Measurements from ENCODE around the gene RBP5.

The RBP5 gene, protein sequence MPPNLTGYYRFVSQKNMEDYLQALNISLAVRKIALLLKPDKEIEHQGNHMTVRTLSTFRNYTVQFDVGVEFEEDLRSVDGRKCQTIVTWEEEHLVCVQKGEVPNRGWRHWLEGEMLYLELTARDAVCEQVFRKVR

DNA sequence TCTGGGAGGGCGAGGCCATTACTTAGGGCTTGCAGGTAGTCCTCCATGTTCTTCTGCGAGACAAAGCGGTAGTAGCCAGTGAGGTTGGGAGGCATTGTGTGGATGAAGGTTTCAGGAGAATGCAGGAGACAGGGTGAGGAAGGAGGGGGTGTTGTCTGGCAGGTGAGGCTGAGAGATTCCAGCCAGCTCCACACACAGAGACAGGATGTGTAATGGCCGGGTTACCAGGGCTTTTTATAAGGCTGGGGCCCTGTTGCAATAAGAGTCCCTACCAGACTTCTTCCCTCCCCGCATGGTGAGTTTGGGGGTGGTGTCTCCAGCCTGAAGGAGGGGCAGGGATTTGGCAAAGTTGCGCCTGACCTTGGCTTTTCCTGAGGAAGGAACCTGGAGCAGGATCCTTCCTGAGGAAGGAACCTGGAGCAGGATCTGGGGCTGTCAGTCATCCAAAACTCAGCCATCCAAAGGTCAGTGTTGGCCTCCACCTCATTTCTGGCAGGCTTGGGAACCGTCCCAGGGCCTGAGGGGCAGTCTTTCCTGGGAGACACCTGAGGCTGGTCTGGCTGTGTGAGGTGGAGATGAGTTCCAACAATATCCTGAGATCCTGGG, at the start of gene RBP5:
RBP5 (minus strand) TSS at position 209 of the 606 bp plus-strand sequence; CDS start at position 95, 114 bp downstream.
- no peak for DNase-seq (ENCODE audit: low read depth in 2 of 2)

DNA sequence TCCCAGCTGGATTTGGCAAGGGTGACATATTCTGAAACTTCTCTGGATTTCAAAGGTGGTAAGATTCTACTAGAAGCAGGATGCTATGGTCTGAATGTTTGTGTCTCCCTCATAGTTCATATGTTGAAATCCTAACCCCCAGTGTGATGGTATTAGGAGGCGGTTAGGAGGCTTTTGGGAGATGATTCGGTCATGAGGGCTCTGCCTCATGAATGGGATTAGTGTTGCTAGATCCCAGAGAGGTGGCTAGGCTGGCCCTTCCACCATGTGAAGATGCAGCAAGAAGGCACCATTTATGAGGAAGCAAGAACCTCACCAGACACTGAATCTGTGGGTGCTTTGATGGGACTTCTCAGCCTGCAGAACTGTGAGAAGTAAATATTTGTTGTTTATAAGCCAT, 49.8 kb upstream of the RBP5 start:
- DNase-seq (ENCODE audit: low read depth in 2 of 2) = no peak

DNA sequence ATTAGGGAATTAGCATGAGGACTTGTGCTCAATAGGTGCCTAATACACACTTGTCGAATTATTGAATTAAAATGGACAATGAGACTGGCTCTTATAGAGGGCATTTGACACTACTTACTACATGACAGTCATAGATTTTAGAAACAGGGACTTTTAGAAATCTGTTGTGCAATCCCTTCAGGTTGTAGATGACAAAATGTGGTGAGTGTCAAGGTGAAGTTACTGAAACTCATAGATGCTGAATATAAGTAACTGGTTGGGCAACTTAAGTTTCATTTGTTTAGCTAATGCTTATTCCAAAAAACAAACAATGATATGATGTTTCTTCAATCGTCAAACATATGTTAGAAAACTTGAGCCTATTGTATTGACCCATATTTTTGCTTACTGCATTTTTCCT, 47.9 kb upstream of the RBP5 start:
- no peak for DNase-seq (ENCODE audit: low read depth in 2 of 2)

DNA sequence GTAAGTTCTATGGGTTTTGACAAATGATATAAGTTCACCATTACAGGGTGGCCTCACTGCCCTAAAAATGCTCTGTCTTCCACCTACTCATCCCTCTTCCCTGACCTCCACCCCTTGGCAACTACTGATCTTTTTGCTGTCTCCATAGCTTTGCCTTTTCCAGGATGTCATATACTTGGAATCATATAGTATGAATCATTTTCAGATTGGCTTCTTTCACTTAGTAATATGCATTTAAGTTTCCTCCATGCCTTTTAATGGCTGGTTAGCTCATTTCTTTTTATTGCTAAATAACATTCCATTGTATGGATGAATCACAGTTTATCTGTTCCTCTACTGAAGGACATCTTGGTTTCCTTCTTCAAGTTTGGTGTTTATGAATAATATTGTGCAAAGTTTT, 46.8 kb upstream of the RBP5 start:
- no peak for DNase-seq (ENCODE audit: low read depth in 2 of 2)

DNA sequence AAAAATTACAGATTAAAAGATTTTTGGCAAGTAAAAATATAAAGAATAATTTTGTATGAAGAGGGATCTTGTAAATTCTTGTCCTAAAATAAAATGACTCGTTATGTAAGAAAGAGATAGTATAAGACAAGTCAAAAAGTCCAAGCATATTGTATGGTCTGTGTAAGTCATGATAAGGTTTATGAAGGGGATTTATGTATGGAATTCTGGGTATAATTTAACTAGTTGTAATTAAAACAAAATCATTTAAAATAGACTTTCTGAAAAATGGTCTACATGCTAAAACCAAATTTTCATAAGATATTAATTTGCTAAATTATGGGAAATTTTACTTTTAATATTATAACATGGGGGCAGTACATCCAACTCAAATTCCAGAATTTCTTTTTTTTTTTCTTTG, 43.2 kb upstream of the RBP5 start:
- no peak for DNase-seq (ENCODE audit: low read depth in 2 of 2)

DNA sequence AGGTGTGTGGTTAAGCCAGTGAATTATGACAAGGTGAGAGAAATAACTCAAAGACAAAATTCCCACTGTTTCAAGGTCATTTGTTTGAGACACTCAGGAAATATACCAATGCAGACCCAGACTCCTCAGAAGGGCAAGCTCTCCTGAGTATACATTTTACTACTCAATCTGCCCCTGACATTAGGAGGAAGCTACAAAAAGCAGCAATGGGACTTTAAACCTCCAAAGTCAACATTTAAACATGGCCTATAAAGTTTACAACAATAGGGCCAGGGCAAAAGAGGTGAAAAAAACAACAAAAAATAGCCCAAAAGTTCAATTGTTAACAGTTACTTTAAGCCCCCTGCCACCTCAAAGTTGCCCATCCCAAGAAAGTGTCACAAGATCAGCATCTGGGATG, 41.3 kb upstream of the RBP5 start:
- DNase-seq (ENCODE audit: low read depth in 2 of 2) = no peak

DNA sequence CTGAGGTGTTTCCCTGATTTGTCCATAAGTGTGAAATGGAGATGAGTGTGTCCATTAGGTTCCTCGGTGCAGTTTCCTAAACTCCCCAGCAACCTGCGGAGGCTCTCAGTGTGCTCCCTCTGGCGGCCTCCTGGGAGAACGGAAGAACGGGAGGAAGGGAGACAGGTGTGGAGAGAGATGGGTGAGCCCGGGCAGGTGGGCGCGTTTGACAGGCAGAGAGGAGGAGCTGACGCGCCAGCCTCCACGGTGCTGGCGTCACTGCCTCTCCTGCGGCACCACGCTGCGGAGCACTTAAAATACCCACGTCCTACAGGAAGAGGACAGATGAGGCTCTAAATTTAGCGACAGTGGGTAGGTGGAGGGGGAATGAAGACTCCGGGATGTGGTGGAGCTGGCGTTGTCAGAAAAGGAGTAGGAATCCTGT, 34.0 kb upstream of the RBP5 start:
- peak; percentile 11 to 22 for DNase-seq (ENCODE audit: low read depth in 2 of 2)

DNA sequence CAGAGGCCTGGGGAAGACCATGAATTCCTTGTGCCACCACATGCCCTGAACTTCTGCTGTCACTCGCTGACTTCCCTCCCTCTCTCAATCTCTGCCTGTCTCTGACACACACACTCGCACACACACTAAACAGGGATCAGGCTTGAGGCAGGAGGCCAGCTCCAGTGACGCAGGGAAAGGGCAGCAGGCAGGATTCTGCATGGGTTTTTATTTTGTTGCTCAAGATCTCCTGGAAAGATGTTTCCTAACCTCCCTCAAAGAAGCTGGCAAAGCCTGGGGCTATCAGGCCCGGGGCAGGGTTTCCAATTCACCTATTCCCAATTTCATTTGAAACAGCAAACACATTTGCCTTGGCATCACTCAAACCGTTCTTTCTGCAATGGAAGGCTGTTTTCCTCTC, 33.1 kb upstream of the RBP5 start:
- DNase-seq (ENCODE audit: low read depth in 2 of 2) = no peak

DNA sequence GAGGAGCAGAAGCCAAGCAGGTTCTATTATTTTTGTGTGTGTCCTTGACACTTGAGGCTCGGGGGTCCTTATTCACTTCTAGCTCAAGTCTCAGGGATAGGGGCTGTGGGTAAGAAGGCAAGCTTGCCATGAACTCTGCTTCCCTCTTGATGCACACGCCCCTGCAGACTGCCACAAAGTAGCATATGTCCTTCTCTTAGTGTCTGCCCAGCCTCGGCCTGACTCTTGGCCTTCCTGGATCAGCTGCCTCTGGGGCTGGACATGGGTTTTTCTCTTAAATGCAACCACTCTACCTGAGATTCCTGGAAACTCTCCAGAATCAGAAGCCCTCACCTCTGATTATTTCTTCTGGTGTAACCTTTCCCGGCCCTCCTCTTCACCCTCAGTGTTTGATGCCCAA, 32.6 kb upstream of the RBP5 start:
- no peak for DNase-seq (ENCODE audit: low read depth in 2 of 2)

DNA sequence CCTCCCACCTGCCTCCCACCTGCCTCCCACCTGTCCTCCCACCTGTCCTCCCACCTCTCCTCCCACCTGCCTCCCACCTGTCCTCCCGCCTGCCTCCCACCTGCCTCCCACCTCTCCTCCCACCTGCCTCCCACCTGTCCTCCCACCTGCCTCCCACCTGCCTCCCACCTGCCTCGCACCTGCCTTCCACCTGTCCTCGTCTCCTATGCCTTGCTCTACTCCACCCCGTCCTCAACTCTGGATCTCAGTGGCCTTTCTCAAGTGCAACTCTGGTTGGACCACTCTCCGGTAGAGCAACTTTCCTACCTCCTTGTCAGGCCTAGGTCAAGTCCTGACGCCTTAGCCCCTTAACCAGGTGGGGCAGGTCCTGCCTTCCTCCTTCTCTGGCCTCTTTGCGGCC, 31.5 kb upstream of the RBP5 start:
- no peak for DNase-seq (ENCODE audit: low read depth in 2 of 2)

DNA sequence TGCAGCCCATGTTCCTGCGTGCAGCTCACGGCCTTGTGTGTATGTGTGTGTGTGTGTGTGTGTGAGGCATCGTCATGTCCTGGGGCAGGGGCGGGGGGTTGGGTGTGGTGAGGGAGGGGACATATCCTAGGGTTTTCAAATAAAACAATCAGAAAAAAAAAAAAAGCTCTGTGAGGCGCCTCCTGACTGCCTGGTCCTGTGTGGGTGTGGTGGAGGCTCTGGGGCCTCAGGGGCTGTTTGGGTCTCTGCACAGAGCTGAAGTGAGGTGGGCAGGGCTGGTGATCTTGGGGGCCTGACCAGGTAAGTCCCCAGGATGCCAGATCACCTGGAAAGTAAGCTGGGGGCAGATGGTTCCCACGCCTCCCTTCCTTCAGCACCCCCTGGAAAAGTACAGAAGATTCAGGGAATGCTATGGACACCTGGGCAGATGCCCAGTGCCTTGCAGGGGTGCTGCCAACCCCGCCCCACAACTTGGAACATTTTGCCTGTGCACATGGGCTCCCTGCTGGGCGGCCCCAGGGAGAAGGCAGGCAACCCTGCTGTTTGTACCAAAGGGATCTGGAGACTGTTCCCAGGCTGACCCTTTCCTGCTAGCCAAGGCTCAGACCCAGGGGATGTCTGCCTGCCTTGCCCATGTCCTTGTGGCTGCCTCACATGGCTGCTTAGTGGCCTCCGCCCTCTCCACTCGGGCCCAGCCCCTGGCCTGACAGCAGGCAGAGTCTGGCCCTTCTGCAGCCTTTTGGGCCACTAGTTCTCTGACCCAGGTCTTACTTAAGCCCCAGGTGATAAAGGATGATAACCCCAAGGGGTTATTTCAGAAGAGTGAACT, 30.3 kb upstream of the RBP5 start:
- DNase-seq (ENCODE audit: low read depth in 2 of 2) = no peak

DNA sequence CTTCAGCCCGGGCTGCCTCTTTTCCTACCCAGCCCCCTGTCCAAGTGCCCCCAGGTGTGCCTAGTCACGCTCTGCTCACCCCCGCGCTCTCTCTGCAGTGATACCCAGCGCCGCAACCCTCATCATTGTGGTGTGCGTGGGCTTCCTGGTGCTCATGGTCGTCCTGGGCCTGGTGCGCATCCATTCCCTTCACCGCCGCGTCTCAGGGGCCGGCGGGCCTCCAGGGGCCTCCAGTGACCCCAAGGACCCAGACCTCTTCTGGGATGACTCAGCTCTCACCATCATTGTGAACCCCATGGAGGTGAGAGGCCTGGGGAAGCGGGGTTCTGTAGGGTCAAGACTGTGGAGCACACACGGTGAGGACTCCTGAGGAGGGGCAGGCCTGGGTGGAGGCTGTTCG, 28.7 kb upstream of the RBP5 start:
- no peak for DNase-seq (ENCODE audit: low read depth in 2 of 2)

DNA sequence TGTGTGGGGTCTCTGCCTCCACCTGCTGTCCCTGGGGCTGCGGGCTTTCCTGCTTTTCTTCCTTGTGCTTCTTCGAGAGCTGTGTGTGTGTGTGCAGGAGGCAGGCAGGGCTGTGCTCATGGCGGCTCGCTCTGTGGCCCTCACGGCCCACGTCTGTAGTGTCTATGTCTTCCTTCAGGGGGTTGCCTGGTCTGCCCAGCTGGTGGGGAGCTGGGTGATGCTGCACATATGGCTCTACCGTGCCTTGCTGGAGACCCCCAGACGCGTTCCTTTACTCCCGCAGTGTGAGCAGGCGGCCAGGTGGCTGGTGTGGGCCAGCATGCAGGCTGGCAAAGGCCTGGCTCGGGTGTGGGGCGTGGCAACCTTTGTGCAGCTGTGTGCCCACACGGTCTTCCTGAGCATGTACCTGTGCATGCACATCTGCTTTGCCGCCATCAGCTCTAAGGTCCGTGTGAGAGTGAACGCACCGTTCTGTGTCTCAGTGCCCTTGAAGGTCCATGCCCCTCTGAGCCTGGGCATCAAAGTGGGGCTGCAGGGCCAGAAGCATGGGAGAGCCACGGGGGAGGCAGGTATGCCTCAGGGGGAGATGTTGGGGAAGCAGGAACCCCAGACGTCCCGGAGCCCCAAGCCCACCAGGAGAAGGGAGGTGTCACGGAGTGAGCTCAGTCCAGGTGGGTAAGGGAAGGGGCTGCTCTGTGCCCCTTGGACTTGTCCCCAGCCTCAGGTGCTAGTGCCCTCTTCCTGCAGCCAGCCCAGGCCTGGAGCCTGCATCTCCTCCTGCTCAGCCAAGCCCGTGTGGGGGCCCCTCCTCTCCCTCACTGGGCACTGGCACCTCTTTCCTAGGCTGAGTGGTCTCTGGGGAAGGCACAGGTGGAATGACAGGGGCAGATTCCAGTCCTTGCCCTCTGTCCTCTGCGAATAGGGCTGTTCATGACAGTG, 27.8 kb upstream of the RBP5 start:
- no peak for DNase-seq (ENCODE audit: low read depth in 2 of 2)

DNA sequence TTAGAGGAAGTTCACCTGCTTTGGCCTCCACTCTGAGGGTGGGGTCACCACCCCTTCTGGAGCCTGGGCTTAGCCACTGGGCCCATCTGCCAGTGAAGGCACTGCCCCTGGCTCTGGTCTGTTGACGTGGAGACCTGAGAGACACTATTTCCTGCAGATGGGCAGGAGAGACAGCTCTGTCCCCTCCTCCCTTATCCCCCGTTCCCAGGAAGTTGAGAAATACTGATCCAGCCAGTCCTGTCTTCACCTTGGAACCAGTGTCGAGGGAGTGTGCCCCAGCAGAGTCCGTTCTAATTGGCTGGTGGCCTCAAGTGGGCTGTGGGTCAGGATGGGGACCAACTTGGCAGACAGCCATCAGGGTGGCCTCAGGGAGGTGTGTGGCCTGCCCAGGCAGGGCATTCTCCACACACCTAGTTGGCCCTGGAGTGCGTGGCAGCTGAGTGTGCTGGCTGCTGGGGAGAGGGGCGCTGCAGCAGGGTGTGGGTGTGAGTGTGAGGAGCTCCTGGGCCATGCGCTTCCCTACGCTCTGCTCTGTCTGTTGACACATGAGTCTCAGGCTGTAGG, 26.9 kb upstream of the RBP5 start:
- no peak for DNase-seq (ENCODE audit: low read depth in 2 of 2)

DNA sequence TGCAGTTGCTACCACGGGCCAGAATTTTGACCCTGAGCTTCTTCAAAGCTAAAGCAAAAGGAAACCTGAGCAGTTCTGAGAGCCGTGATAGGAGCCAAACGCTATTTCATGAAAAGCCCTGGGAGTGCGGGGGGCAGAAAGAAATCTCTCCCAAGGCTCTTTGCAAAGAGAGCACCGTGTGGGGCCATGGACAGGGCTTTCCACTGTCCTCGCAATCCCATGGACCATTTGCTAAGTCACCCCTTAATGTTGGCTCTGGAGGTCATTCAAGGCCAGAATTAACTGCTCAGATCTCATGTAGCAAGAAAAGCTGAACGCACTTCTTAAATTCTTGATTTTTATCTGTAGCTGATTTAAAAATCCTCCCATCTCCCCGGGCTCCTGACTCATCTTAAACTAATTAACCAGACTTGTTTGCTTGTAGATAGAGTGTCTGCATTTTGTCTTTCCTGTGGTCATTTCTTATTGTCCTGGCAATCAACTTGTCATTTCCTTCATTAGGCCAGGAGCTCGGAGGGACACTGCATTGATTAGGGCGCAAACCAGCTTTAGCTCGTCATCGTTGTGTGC, 26.3 kb upstream of the RBP5 start:
- DNase-seq (ENCODE audit: low read depth in 2 of 2) = no peak

DNA sequence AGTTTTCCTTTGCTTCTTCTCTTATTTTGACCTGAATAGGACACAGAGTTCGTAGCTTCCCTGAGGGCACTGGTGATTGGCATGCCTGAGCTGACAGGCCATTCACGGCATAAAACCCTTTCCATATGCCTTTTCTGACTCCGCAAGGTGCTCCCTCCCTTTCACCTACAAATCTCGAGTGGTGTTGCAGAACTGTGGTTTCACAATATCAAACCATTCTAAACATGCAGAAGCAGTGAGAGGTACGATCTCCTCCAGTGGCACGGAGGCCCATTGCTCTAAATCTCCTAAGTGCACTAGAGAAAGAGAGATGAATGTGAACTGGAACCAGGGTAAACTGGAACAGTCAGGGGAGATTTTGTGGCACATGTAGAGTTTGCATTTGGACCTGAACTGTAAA, 25.4 kb upstream of the RBP5 start:
- DNase-seq (ENCODE audit: low read depth in 2 of 2) = no peak

DNA sequence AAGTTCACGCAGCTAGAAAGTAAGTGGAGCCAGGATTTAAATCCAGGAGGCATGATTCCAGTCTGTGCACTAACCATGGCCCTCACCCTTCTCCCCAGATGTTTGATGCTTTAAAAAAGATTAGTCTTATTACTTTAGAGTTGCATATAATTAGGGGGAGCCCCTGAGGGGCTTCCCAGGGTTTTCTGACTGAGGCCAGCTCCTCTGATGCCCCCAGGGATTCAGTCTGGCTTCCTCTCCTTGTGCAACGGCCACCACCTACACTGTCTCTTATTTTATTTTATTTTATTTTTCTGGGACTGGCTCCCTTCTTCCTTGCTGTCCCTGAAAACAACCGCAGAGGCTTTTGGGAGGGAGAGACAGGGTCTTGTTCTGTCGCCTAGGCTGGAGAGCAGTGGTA, 24.1 kb upstream of the RBP5 start:
- DNase-seq (ENCODE audit: low read depth in 2 of 2) = no peak

DNA sequence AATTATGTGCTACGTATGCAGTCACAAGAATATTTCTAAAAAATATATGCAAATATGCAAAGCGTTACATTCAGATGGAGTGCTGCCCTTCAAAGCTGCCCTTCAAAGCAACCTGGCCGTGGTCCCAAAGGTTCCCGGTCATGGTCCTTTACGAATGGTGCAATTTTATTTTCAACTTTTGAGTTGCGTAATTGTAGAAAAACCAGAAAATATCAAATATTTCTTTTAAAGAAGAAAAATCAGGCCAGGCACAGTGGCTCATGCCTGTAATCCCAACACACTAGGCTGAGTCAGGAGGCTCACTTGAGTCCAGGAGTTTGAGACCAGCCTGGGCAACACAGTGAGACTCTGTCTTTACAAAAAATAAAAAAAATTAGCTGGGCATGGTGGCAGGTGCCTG, 22.8 kb upstream of the RBP5 start:
- no peak for DNase-seq (ENCODE audit: low read depth in 2 of 2)

DNA sequence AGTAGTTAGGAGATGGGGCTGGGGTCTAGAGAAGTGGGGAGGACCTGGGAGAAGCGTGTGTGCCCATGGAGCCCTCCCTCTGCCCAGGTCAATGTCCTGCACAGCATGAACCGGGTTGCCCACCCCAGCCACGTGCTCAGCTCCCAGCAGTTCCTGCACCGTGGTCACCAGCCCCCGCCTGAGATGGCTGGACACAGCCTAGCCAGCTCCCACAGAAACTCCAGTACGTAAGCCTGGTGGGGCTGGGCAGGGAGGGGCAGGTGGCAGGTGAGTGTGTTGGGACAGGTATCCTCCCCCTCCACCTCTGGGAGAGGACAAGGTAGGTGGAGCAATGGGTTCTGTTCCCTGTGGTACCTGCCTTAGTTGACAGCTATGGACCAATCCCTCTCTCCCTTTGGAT, 22.2 kb upstream of the RBP5 start:
- DNase-seq (ENCODE audit: low read depth in 2 of 2) = no peak

DNA sequence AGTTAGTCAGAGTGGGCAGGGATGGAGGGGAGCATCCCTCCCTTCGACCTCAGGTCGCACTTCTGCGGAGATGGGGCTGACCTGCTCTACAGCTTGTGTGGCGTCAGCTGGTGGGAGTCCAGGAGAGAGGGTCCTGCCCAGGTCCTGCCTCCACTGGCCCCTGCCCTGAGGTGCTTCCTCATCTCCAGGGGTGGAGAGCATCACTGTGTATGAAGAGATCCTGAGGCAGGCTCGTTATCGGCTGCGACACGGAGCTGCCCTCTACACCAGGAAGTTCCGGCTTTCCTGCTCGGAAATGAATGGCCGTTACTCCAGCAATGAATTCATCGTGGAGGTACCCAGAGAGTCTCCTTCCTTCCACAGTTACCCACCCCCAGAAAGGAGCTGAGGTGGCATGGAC, 21.7 kb upstream of the RBP5 start:
- DNase-seq (ENCODE audit: low read depth in 2 of 2) = no peak

DNA sequence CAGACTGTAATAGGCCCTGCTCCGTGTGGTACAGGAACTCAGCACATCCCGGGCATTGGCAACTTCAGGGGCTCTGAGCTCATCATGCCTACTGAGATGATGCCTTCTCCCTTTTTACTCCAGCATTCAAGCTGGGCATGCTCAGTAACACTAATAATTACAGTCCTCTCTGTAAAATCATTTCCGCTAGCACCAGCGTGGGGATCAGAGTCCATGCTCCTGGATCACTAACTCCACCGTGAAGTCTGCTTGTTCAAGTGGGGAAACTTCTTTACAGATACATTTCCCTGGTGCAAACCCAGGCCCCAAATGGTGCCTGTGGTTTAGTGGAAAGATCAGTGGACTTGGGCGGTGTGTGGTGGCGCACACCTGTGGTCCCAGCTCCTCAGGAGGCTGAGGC, 18.2 kb upstream of the RBP5 start:
- DNase-seq (ENCODE audit: low read depth in 2 of 2) = no peak

DNA sequence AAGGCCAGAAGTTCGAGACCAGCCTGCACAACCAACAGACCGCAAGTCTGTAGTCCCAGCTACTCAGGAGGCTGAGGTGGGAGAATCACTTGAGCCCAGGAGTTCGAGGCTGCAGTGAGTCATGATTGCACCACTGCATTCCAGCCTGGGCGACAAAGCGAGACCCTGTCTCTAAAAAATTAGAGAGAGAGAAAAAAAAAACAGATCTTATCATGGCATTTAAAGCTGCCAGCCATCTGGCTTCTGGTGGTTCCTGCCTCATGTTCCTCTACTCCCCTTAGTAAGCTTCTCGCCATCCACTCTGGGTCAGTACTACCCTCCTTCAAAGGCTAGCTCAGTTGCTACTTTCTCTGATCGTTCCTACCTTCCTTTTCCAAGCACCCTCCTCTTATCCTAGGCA, 17.5 kb upstream of the RBP5 start:
- DNase-seq (ENCODE audit: low read depth in 2 of 2) = no peak

Data from stimulated activated CD4-positive, alpha-beta T cell treated with anti-CD3 and anti-CD28 coated beads, Interleukin-15, amount 100 ng/mL, for 48 hours (primary cell).